Neuronal stem cell (in vitro differentiated cells): ENCODE measurements around the gene IL1RN.

Experiments used
- DNase-seq: peaks from one replicate; pipeline ENCODE4 v3.0.0-alpha.2; 2013; ENCODE audit warnings: low spot score
- H2AFZ ChIP-seq: one replicate; pipeline ENCODE4 v1.6.1; 2013; ENCODE audit warnings: mild to moderate bottlenecking, low read length, inconsistent platforms
- H2AK5ac ChIP-seq: 2 replicates; pipeline ENCODE4 v1.6.1; 2013; ENCODE audit warnings: low read depth, mild to moderate bottlenecking, inconsistent platforms, low read length, moderate library complexity, mixed read lengths
- H2BK120ac ChIP-seq: 2 replicates; pipeline ENCODE4 v1.6.1; 2013; ENCODE audit warnings: low read depth, mild to moderate bottlenecking, inconsistent platforms, low read length, moderate library complexity, mixed read lengths
- H2BK12ac ChIP-seq: one replicate; pipeline ENCODE4 v1.6.1; 2013; ENCODE audit warnings: low read length, inconsistent platforms
- H2BK15ac ChIP-seq: 2 replicates; pipeline ENCODE4 v1.6.1; 2013; ENCODE audit warnings: mild to moderate bottlenecking, low read length, inconsistent platforms, mixed read lengths
- H2BK5ac ChIP-seq: one replicate; pipeline ENCODE4 v1.6.1; 2013; ENCODE audit warnings: inconsistent platforms, mild to moderate bottlenecking, low read length, moderate library complexity
- H3K14ac ChIP-seq: one replicate; pipeline ENCODE4 v1.6.1; 2013; ENCODE audit warnings: low read length, inconsistent platforms
- H3K18ac ChIP-seq: 2 replicates; pipeline ENCODE4 v1.6.1; 2013; ENCODE audit warnings: low read length, inconsistent platforms
- H3K23ac ChIP-seq: 2 replicates; pipeline ENCODE4 v1.6.1; 2013; ENCODE audit warnings: low read depth, mild to moderate bottlenecking, mixed read lengths, low read length, inconsistent platforms; ENCODE audit not compliant: poor library complexity
- H3K27ac ChIP-seq: replicated peaks from 3 replicates; pipeline ENCODE4 v1.5.1; 2013; ENCODE audit warnings: low read length, inconsistent platforms
- H3K27me3 ChIP-seq, 3 experiments: 2 replicates each; pipeline ENCODE4 v1.6.1; 2013; ENCODE audit warnings: low read length in 3 of 3, mild to moderate bottlenecking in 2 of 3, inconsistent platforms in 1 of 3, low read depth in 1 of 3, mixed read lengths in 1 of 3, moderate library complexity in 1 of 3; ENCODE audit not compliant: control insufficient read depth in 3 of 3, insufficient read depth in 3 of 3
- H3K36me3 ChIP-seq, 2 donors: replicated peaks in 1 of 2; 2 replicates each; pipeline ENCODE4 v1.6.1; 2013; ENCODE audit warnings: low read length in 2 of 2; ENCODE audit not compliant: control insufficient read depth in 2 of 2, insufficient read depth in 2 of 2
- H3K4ac ChIP-seq: 2 replicates; pipeline ENCODE4 v1.6.1; 2013; ENCODE audit warnings: inconsistent platforms, mild to moderate bottlenecking, low read length, moderate library complexity
- H3K4me1 ChIP-seq, 2 donors: 1 replicate in 1 of 2; 2 replicates in 1 of 2; pipeline ENCODE4 v1.6.1; 2013; ENCODE audit warnings: low read length in 2 of 2, low read depth in 1 of 2; ENCODE audit not compliant: control insufficient read depth in 2 of 2, insufficient read depth in 1 of 2
- H3K4me2 ChIP-seq: one replicate; pipeline ENCODE4 v1.6.1; 2013; ENCODE audit warnings: mild to moderate bottlenecking, low read length, inconsistent platforms; ENCODE audit not compliant: insufficient read depth, poor library complexity, severe bottlenecking
- H3K4me3 ChIP-seq, 2 donors: 2 replicates each; pipeline ENCODE4 v1.5.1; 2013; ENCODE audit warnings: low read length in 2 of 2, mild to moderate bottlenecking in 2 of 2, inconsistent platforms in 1 of 2, moderate library complexity in 1 of 2
- H3K79me1 ChIP-seq: one replicate; pipeline ENCODE4 v1.6.1; 2013; ENCODE audit warnings: low read depth, mild to moderate bottlenecking, inconsistent platforms, low read length, moderate library complexity
- H3K9ac ChIP-seq: one replicate; pipeline ENCODE4 v1.6.1; 2013; ENCODE audit warnings: mild to moderate bottlenecking, low read depth, low read length, inconsistent platforms; ENCODE audit not compliant: poor library complexity
- H3K9me3 ChIP-seq, 2 donors: replicated peaks in 1 of 2; 2 replicates each; pipeline versions ENCODE3 to v1.6.1; 2013; ENCODE audit warnings: low read length in 2 of 2, mild to moderate bottlenecking in 2 of 2, inconsistent platforms in 1 of 2, low read depth in 1 of 2, mixed read lengths in 1 of 2, moderate library complexity in 1 of 2; ENCODE audit not compliant: control insufficient read depth in 2 of 2, insufficient read depth in 1 of 2
- H4K8ac ChIP-seq: one replicate; pipeline ENCODE4 v1.6.1; 2013; ENCODE audit warnings: low read depth, mild to moderate bottlenecking, inconsistent platforms, low read length, moderate library complexity
- H4K91ac ChIP-seq: one replicate; pipeline ENCODE4 v1.6.1; 2013; ENCODE audit warnings: low read length, low read depth, mild to moderate bottlenecking, inconsistent platforms; ENCODE audit not compliant: poor library complexity
- WGBS, 2 donors: extraction: QIAGEN DNeasy Blood & Tissue Kit; methylation state at CpG; one replicate each; pipeline ENCODE4 v1.1.7; 2013; ENCODE audit warnings: missing lambda C conversion rate in 2 of 2, mixed read lengths in 1 of 2; ENCODE audit not compliant: insufficient read length in 2 of 2, insufficient replicate concordance in 1 of 2; ENCODE audit errors: extremely low coverage in 2 of 2; 5-methylcytosine and 5-hydroxymethylcytosine counted together

The IL1RN gene

DNA sequence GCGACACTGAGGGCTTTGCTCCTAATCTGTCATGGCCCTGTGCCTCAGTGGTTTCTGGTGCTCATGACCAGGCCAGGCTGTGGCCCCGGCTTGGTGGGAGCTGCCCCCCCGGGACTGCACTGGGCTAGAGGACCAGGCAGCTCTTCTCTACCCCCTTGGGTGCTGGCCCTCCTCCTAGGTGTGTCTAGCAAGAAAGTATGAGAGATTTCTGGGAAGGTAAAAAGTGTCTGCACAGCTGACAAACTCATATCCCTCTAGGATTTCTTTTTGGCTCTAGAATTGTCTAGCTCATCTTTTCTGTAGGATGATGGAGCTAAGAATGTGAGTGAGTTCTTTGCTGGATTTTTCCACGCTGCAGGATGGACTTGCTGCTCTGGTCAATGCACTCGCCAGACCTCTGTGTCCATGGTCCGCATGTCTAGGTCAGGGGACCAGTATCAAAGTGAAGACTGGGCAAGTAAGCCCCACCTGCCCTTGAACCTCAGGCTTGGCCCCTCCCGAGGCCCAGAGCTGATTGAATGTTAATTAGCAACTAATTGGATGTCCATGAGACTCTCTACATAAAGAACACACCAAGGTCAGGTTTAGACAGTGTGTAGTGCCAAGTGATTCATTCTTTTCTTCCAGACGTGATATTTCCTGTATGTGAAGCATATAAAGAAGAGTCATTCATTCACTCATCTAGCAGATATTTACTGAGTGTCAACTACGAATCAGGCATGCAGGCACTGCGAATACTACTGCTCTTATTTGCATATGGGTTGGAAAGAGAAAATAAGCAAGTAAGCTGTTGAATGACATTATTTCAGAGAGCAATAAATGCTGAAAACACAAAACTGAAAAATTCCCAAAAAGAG lies 30.7 kb downstream of the IL1RN start:
- no peak overlapping the region for H2BK5ac ChIP-seq
- H2AK5ac ChIP-seq, result peak overlapping the region; percentile 54
- H3K4me1 ChIP-seq, result peaks cover 0 to 3% of the 10 kb centered on the region in 2 donors
- no peak overlapping the region for H3K4ac ChIP-seq
- no peak overlapping the region for H4K91ac ChIP-seq
- H2AFZ ChIP-seq, result peak overlapping the region; percentile 84
- peak overlapping the region; percentile 9 for H3K14ac ChIP-seq
- H3K23ac ChIP-seq, result peak overlapping the region; percentile 95
- H3K18ac ChIP-seq, result peak overlapping the region; percentile 93
- H3K27me3 ChIP-seq, result peaks cover 0 to 46% (median 17%) of the 10 kb centered on the region in 3 experiments
- H2BK120ac ChIP-seq, result peak overlapping the region; percentile 63
- H3K4me2 ChIP-seq, result peak overlapping the region; percentile 88
- peak overlapping the region; percentile 78 for H2BK12ac ChIP-seq
- WGBS, 2 donors, result no CpG with 5 or more reads among the region's 10 CpGs
- no peak for DNase-seq
- H3K9ac ChIP-seq, result peak overlapping the region; percentile 75
- H3K27ac ChIP-seq, result no peak overlapping the region
- peak overlapping the region; percentile 67 for H2BK15ac ChIP-seq
- no peaks in the 10 kb centered on the region for H3K79me1 ChIP-seq
- H3K4me3 ChIP-seq, result peak overlapping the region; percentile 43 to 86
- H3K36me3 ChIP-seq, result no peaks in the 10 kb centered on the region
- peaks cover 0 to 4% of the 10 kb centered on the region in 2 donors for H3K9me3 ChIP-seq
- H4K8ac ChIP-seq, result no peak overlapping the region

DNA sequence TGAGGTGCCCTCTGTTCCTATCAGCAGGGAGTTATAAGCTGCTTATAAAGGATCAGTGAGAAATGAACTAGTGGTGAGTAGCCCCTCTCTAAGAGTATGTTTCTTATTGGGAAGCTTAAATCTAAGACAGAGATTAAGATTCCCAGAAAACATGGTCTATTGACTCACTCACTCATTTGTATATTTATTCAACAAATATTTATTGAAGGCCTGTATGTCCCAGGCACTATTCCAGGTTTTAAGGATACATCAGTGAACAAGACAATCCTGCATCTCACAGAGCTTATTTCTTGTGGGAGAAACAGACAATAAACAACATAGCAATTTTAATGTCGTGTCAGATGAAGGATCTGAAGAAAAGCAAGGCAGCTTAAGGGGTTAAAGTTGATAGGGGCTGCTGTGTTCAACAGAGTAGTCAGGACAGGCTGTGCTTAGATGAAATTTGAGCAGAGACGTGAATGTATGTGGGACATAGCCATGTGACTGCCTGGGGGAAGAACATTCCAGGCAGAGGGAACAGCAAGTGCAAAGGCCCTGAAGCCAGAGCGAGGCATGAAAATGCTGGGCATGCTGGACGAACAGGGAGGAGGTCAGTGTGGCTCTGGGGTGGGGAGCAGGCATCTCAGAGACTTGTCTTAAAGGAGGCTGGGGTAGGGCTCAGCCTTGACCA lies 31.6 kb downstream of the IL1RN start:
- H3K9ac ChIP-seq, result no peak overlapping the region
- no peak overlapping the region for H3K14ac ChIP-seq
- H3K4me1 ChIP-seq, result peaks cover 0 to 3% of the 10 kb centered on the region in 2 donors
- no peak overlapping the region for H2BK5ac ChIP-seq
- peaks cover 0 to 46% (median 17%) of the 10 kb centered on the region in 3 experiments for H3K27me3 ChIP-seq
- peaks cover 0 to 4% of the 10 kb centered on the region in 2 donors for H3K9me3 ChIP-seq
- H3K23ac ChIP-seq, result no peak overlapping the region
- H3K36me3 ChIP-seq, result no peaks in the 10 kb centered on the region
- no peak overlapping the region for H4K8ac ChIP-seq
- DNase-seq, result no peak
- WGBS, 2 donors, result no CpG with 5 or more reads among the region's 4 CpGs
- H3K4ac ChIP-seq, result no peak overlapping the region
- H3K4me2 ChIP-seq, result no peak overlapping the region
- H3K27ac ChIP-seq, result no peak overlapping the region
- H3K18ac ChIP-seq, result no peak overlapping the region
- H2BK15ac ChIP-seq, result no peak overlapping the region
- H2AK5ac ChIP-seq, result no peak overlapping the region
- H2BK120ac ChIP-seq, result no peak overlapping the region
- no peak overlapping the region for H2AFZ ChIP-seq
- no peak overlapping the region for H4K91ac ChIP-seq
- no peak overlapping the region for H2BK12ac ChIP-seq
- H3K4me3 ChIP-seq, result peak overlapping the region in 1 of 2 donors; percentile 38
- H3K79me1 ChIP-seq, result no peaks in the 10 kb centered on the region

DNA sequence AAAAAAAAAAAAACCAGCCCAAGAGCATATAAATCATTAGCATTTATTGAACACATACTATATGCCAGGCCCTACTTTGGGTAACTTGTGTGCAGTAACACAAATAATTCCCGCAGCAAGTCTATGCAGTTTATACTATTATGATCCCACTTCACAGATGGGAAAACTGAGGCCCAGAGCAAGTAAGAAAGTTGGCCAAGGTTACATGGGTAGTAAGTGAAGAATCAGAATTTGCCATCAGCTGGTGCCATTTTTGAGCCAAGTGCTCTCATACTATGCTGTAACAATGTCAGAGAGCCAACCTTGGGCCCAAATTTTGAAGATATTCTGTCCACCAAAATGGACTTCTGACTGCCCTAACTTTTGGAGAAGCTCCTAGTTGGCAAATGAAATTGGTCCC lies 32.9 kb downstream of the IL1RN start:
- no peak overlapping the region for H2BK12ac ChIP-seq
- H2BK5ac ChIP-seq, result no peak overlapping the region
- peaks cover 8 to 9% of the 10 kb centered on the region in 2 donors for H3K4me1 ChIP-seq
- H3K36me3 ChIP-seq, result no peaks in the 10 kb centered on the region
- H3K4ac ChIP-seq, result no peak overlapping the region
- peaks cover 0 to 38% (median 17%) of the 10 kb centered on the region in 3 experiments for H3K27me3 ChIP-seq
- no peak overlapping the region for H3K9ac ChIP-seq
- no peak overlapping the region for H2BK15ac ChIP-seq
- H3K14ac ChIP-seq, result no peak overlapping the region
- H3K27ac ChIP-seq, result no peak overlapping the region
- H3K4me2 ChIP-seq, result no peak overlapping the region
- H2AK5ac ChIP-seq, result no peak overlapping the region
- H3K18ac ChIP-seq, result no peak overlapping the region
- H3K23ac ChIP-seq, result no peak overlapping the region
- H3K9me3 ChIP-seq, result peaks cover 0 to 4% of the 10 kb centered on the region in 2 donors
- H2AFZ ChIP-seq, result no peak overlapping the region
- H4K8ac ChIP-seq, result no peak overlapping the region
- H2BK120ac ChIP-seq, result no peak overlapping the region
- H4K91ac ChIP-seq, result no peak overlapping the region
- no CpG with 5 or more reads among the region's 1 CpG for WGBS, 2 donors
- DNase-seq, result no peak
- no peak overlapping the region for H3K4me3 ChIP-seq
- H3K79me1 ChIP-seq, result no peaks in the 10 kb centered on the region

DNA sequence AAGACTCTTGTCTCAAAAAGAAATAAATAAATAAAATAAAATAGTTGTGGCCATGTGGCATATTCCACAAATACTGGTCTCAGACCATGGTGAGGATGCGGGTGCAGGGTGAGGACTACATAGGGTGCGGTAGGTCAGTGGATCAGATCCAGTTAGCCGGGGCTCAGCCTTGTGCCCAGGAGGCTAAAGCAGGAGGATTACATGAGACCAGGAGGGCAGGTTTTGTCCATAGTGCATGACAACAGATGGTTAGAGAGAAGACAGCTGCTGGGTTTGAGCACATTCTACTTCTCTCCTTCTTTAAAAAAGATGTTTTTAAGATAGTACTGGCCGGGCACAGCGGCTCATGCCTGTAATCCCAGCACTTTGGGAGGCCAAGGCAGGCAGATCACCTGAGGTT lies 33.6 kb downstream of the IL1RN start:
- no peaks in the 10 kb centered on the region for H3K36me3 ChIP-seq
- H3K4ac ChIP-seq, result no peak overlapping the region
- H2AFZ ChIP-seq, result no peak overlapping the region
- H3K27me3 ChIP-seq, result peaks cover 0 to 30% (median 17%) of the 10 kb centered on the region in 3 experiments
- no peak overlapping the region for H3K4me2 ChIP-seq
- no peak overlapping the region for H4K8ac ChIP-seq
- H2BK15ac ChIP-seq, result no peak overlapping the region
- no CpG with 5 or more reads among the region's 5 CpGs for WGBS, 2 donors
- H3K18ac ChIP-seq, result no peak overlapping the region
- H3K9ac ChIP-seq, result no peak overlapping the region
- peaks cover 8 to 15% of the 10 kb centered on the region in 2 donors for H3K4me1 ChIP-seq
- no peak overlapping the region for H2BK5ac ChIP-seq
- H3K9me3 ChIP-seq, result peaks cover 0 to under 1% of the 10 kb centered on the region in 2 donors
- H3K14ac ChIP-seq, result no peak overlapping the region
- no peak overlapping the region for H4K91ac ChIP-seq
- no peak overlapping the region for H2AK5ac ChIP-seq
- no peak overlapping the region for H2BK120ac ChIP-seq
- H3K79me1 ChIP-seq, result no peaks in the 10 kb centered on the region
- no peak for DNase-seq
- no peak overlapping the region for H2BK12ac ChIP-seq
- no peak overlapping the region for H3K23ac ChIP-seq
- no peak overlapping the region for H3K4me3 ChIP-seq
- H3K27ac ChIP-seq, result no peak overlapping the region
